SK-N-SH treated with all-trans-retinoic acid at 6 μM for 48 hours (cell line): ENCODE results near the gene RAE1.

ENCODE experiments used
- CREB5 ChIP-seq: fragments of 250-450 bp; sonication (Bioruptor Pico); IDR thresholded peaks from 2 replicates; pipeline ENCODE4 v1.5.1; 2020; ENCODE audit warnings: low read depth, mild to moderate bottlenecking, moderate library complexity
- PATZ1 ChIP-seq: fragments of 250-450 bp; sonication (Bioruptor Pico); IDR thresholded peaks from 2 replicates; pipeline ENCODE4 v1.8.0; 2020; ENCODE audit warnings: mild to moderate bottlenecking, moderate library complexity, borderline replicate concordance
- RARB ChIP-seq: fragments of 250-450 bp; sonication (Bioruptor Pico); IDR thresholded peaks from 2 replicates; pipeline ENCODE4 v1.8.0; 2021; ENCODE audit warnings: mild to moderate bottlenecking, moderate library complexity
- TOX ChIP-seq: fragments of 250-450 bp; sonication (Bioruptor Pico); IDR thresholded peaks from 2 replicates; pipeline ENCODE4 v1.8.0; 2021; ENCODE audit warnings: mild to moderate bottlenecking, moderate library complexity, borderline replicate concordance
- ZNF8 ChIP-seq: fragments of 450-650 bp; formaldehyde crosslinking; IDR thresholded peaks from 2 replicates; pipeline ENCODE4 v1.5.0; 2020; ENCODE audit warnings: mild to moderate bottlenecking, moderate library complexity

GRCh38 chr20:57335392-57335791 is 15.7 kb upstream of the RAE1 start:
- no peak for TF ChIP-seq RARB (CRISPR knock-in tag)
- no peak for TF ChIP-seq CREB5
- TF ChIP-seq PATZ1 (CRISPR knock-in tag): no peak
- TF ChIP-seq ZNF8 (CRISPR knock-in tag): no peak
- TF ChIP-seq TOX (CRISPR knock-in tag): no peak
